ENCODE data around the gene UGDH.
A peak's percentile ranks its signal among the peaks of the same experiment; 100 is the strongest.

UGDH gene

DNA sequence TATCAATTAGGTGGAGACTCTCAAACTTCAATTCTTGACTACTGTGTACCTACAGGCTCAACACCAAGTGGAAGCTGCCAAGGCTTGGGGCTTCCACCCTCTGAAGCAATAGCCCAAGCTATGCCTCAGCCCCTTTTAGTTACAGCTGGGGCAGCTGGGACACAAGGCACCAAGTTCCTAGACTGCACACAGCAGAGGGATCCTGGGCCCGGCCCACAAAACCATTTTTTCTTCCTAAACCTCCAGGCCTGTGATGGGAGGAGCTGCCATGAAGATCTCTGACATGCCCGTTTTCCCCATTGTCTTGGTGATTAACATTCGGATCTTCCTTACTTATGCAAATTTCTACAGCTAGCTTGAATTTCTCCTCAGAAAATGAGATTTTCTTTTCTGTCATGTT is 3.4 kb upstream of the UGDH start:
- H3K4me2 ChIP-seq (ENCODE audit: low read length, poor library complexity, severe bottlenecking), result no peak overlapping the region
- H3K4ac ChIP-seq (ENCODE audit: low read depth in 1 of 2, low read length in 2 of 2), result no peak overlapping the region
- H2BK15ac ChIP-seq (ENCODE audit: low read depth, poor library complexity, severe bottlenecking), result no peak overlapping the region
- no peak overlapping the region for H3K9ac ChIP-seq (ENCODE audit: low read length)
- peaks cover 21% of the 10 kb centered on the region for H3K79me1 ChIP-seq (replicated peaks; ENCODE audit: low read length, poor library complexity, severe bottlenecking)
- no peak overlapping the region for H2AK5ac ChIP-seq (ENCODE audit: low read length, severe bottlenecking)
- H3K4me1 ChIP-seq (ENCODE audit: control insufficient read depth, insufficient read depth, low read depth, low read length), result peaks cover 7% of the 10 kb centered on the region
- H2BK120ac ChIP-seq (ENCODE audit: low read depth, low read length), result no peak overlapping the region
- H3K4me3 ChIP-seq (ENCODE audit: insufficient read depth in 1 of 2, low read depth in 1 of 2, low read length in 2 of 2), result no peak overlapping the region
- H3K14ac ChIP-seq (ENCODE audit: low read length in 2 of 2), result no peak overlapping the region
- no peak overlapping the region for H3K27ac ChIP-seq (ENCODE audit: low read length, poor library complexity, severe bottlenecking)
- peaks cover 5% of the 10 kb centered on the region for H3K9me3 ChIP-seq (ENCODE audit: control insufficient read depth, low read length)
- DNase-seq, result no peak
- no peak overlapping the region for H3K18ac ChIP-seq (ENCODE audit: low read depth in 1 of 2, low read length in 2 of 2)
- no peak overlapping the region for H2BK5ac ChIP-seq (ENCODE audit: low read depth, low read length, poor library complexity, severe bottlenecking)
- peaks cover 10 to 20% of the 10 kb centered on the region in 2 experiments for H3K36me3 ChIP-seq (ENCODE audit: control insufficient read depth in 1 of 2, insufficient read depth in 2 of 2, low read depth in 1 of 2, low read length in 2 of 2)
- H3K27me3 ChIP-seq (ENCODE audit: control insufficient read depth in 1 of 2, insufficient read depth in 1 of 2, low read length in 2 of 2), result no peaks in the 10 kb centered on the region
- H2AFZ ChIP-seq (ENCODE audit: low read depth, low read length), result no peak overlapping the region
- WGBS, result 98% methylated on average over 3 of the region's 3 CpGs
- no peak overlapping the region for H2BK12ac ChIP-seq (ENCODE audit: low read length in 2 of 2)
- H4K8ac ChIP-seq (ENCODE audit: low read length), result no peak overlapping the region
- H4K91ac ChIP-seq (ENCODE audit: low read length), result no peak overlapping the region
- H3K23ac ChIP-seq (ENCODE audit: low read length in 2 of 2), result no peak overlapping the region

DNA sequence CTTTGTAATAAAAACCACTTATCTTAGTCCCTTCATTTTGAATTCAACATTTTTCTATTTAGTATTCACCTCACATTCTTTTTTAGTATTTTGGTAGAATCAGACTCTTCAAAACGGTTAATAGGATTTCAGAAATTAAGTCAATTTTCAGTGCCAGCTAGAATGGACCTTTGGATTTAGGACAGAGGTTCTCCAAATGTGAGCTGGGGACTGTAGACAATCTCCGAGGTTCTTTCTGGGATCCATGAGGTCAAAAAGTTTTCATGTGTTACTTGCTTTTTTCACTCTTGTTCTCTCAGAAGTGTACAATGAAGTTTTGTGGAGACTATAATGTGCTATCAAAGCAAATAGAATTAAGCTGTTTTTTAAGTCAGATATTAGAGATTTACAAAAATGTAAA is 2.3 kb upstream of the UGDH start:
- no peak overlapping the region for H2BK5ac ChIP-seq (ENCODE audit: low read depth, low read length, poor library complexity, severe bottlenecking)
- no peak overlapping the region for H3K4me3 ChIP-seq (ENCODE audit: insufficient read depth in 1 of 2, low read depth in 1 of 2, low read length in 2 of 2)
- 94% methylated on average over 2 of the region's 2 CpGs for WGBS
- H3K27me3 ChIP-seq (ENCODE audit: control insufficient read depth in 1 of 2, insufficient read depth in 1 of 2, low read length in 2 of 2), result no peaks in the 10 kb centered on the region
- no peak overlapping the region for H3K18ac ChIP-seq (ENCODE audit: low read depth in 1 of 2, low read length in 2 of 2)
- H4K91ac ChIP-seq (ENCODE audit: low read length), result no peak overlapping the region
- H3K9me3 ChIP-seq (ENCODE audit: control insufficient read depth, low read length), result peaks cover 5% of the 10 kb centered on the region
- H3K4me1 ChIP-seq (ENCODE audit: control insufficient read depth, insufficient read depth, low read depth, low read length), result peaks cover 8% of the 10 kb centered on the region
- peaks cover 14 to 20% of the 10 kb centered on the region in 2 experiments for H3K36me3 ChIP-seq (ENCODE audit: control insufficient read depth in 1 of 2, insufficient read depth in 2 of 2, low read depth in 1 of 2, low read length in 2 of 2)
- no peak overlapping the region for H3K4me2 ChIP-seq (ENCODE audit: low read length, poor library complexity, severe bottlenecking)
- H2AFZ ChIP-seq (ENCODE audit: low read depth, low read length), result no peak overlapping the region
- no peak overlapping the region for H2AK5ac ChIP-seq (ENCODE audit: low read length, severe bottlenecking)
- H4K8ac ChIP-seq (ENCODE audit: low read length), result no peak overlapping the region
- H2BK15ac ChIP-seq (ENCODE audit: low read depth, poor library complexity, severe bottlenecking), result no peak overlapping the region
- H3K79me1 ChIP-seq (replicated peaks; ENCODE audit: low read length, poor library complexity, severe bottlenecking), result peaks cover 21% of the 10 kb centered on the region
- H3K9ac ChIP-seq (ENCODE audit: low read length), result peak overlapping the region; percentile 98
- no peak overlapping the region for H2BK12ac ChIP-seq (ENCODE audit: low read length in 2 of 2)
- no peak for DNase-seq
- no peak overlapping the region for H3K14ac ChIP-seq (ENCODE audit: low read length in 2 of 2)
- H3K27ac ChIP-seq (ENCODE audit: low read length, poor library complexity, severe bottlenecking), result no peak overlapping the region
- no peak overlapping the region for H3K23ac ChIP-seq (ENCODE audit: low read length in 2 of 2)
- no peak overlapping the region for H2BK120ac ChIP-seq (ENCODE audit: low read depth, low read length)
- no peak overlapping the region for H3K4ac ChIP-seq (ENCODE audit: low read depth in 1 of 2, low read length in 2 of 2)

DNA sequence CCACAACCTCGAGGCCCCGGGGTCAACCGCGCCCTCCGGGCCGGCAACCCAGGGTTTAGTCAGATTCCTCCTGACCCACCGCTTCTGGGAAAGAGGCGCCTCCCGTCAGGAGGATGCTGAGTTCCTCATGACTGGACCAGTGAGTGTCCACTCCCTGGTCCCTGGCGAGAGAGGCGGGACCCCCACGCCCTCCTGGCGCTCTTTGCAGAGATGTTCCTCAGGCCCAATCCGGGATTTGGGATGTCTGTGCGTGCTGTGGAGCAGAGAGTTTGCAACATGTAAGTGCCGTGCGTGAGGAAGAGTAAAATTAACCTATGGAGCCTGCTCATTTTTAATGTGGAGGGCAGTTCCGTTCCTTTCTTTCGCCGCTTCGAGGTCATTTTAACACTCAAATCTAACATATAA is 824 bp upstream of the UGDH start:
- H3K9ac ChIP-seq (ENCODE audit: low read length), result peak overlapping the region; percentile 98
- H2AK5ac ChIP-seq (ENCODE audit: low read length, severe bottlenecking), result no peak overlapping the region
- H3K9me3 ChIP-seq (ENCODE audit: control insufficient read depth, low read length), result peaks cover 5% of the 10 kb centered on the region
- H4K91ac ChIP-seq (ENCODE audit: low read length), result peak overlapping the region; percentile 98
- peaks cover 15% of the 10 kb centered on the region for H3K79me1 ChIP-seq (replicated peaks; ENCODE audit: low read length, poor library complexity, severe bottlenecking)
- peak overlapping the region; percentile 38 for H2BK120ac ChIP-seq (ENCODE audit: low read depth, low read length)
- peak overlapping the region; percentile 5 to 93 for H3K18ac ChIP-seq (ENCODE audit: low read depth in 1 of 2, low read length in 2 of 2)
- peak; percentile 91 for DNase-seq
- peak overlapping the region; percentile 98 for H4K8ac ChIP-seq (ENCODE audit: low read length)
- no peak overlapping the region for H3K23ac ChIP-seq (ENCODE audit: low read length in 2 of 2)
- no peak overlapping the region for H2BK5ac ChIP-seq (ENCODE audit: low read depth, low read length, poor library complexity, severe bottlenecking)
- peak overlapping the region; percentile 94 to 98 for H3K4me3 ChIP-seq (ENCODE audit: insufficient read depth in 1 of 2, low read depth in 1 of 2, low read length in 2 of 2)
- H2AFZ ChIP-seq (ENCODE audit: low read depth, low read length), result no peak overlapping the region
- no peaks in the 10 kb centered on the region for H3K27me3 ChIP-seq (ENCODE audit: control insufficient read depth in 1 of 2, insufficient read depth in 1 of 2, low read length in 2 of 2)
- H3K4me1 ChIP-seq (ENCODE audit: control insufficient read depth, insufficient read depth, low read depth, low read length), result peaks cover 11% of the 10 kb centered on the region
- peak overlapping the region; percentile 92 to 99 for H3K4ac ChIP-seq (ENCODE audit: low read depth in 1 of 2, low read length in 2 of 2)
- peak overlapping the region; percentile 93 for H3K27ac ChIP-seq (ENCODE audit: low read length, poor library complexity, severe bottlenecking)
- H2BK15ac ChIP-seq (ENCODE audit: low read depth, poor library complexity, severe bottlenecking), result peak overlapping the region; percentile 73
- H2BK12ac ChIP-seq (ENCODE audit: low read length in 2 of 2), result peak overlapping the region in 1 of 2 experiments; percentile 25
- 0% methylated on average over 15 of the region's 21 CpGs for WGBS
- peak overlapping the region; percentile 31 for H3K4me2 ChIP-seq (ENCODE audit: low read length, poor library complexity, severe bottlenecking)
- no peak overlapping the region for H3K14ac ChIP-seq (ENCODE audit: low read length in 2 of 2)
- H3K36me3 ChIP-seq (ENCODE audit: control insufficient read depth in 1 of 2, insufficient read depth in 2 of 2, low read depth in 1 of 2, low read length in 2 of 2), result peaks cover 13% of the 10 kb centered on the region in 2 experiments

DNA sequence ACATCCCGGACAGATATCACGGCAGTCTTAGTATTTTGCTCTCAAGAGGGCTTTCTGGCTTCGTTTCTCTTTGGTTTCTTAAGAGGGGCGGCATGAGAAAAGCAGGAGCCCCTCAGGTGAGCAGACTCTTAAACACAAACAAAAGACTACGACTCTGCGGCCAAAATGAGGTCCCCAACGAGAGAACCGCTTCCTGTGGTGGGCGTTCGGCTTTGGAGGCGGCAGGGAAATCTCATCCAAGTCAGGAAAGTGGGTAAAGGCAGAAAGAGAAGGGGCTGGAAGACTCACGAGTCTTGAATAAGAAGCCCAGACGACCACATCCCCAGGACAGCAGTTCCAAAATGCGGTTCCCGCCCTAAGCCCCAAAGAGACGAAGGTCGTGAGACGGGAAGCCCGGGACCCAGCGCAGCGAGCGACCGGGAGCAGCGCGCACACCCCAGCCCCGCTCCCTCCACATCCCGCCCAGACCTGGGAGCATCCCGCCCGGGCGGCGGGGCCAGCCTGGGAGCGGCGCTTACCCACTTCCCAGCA is 409 bp downstream of the UGDH start:
- peaks cover 14% of the 10 kb centered on the region for H3K4me1 ChIP-seq (ENCODE audit: control insufficient read depth, insufficient read depth, low read depth, low read length)
- no peak for DNase-seq
- H2BK15ac ChIP-seq (ENCODE audit: low read depth, poor library complexity, severe bottlenecking), result no peak overlapping the region
- peaks cover 5 to 9% of the 10 kb centered on the region in 2 experiments for H3K36me3 ChIP-seq (ENCODE audit: control insufficient read depth in 1 of 2, insufficient read depth in 2 of 2, low read depth in 1 of 2, low read length in 2 of 2)
- peaks cover 1% of the 10 kb centered on the region for H3K9me3 ChIP-seq (ENCODE audit: control insufficient read depth, low read length)
- peak overlapping the region; percentile 87 for H4K91ac ChIP-seq (ENCODE audit: low read length)
- H3K9ac ChIP-seq (ENCODE audit: low read length), result peak overlapping the region; percentile 98
- H3K4ac ChIP-seq (ENCODE audit: low read depth in 1 of 2, low read length in 2 of 2), result peak overlapping the region; percentile 24 to 93
- H3K79me1 ChIP-seq (replicated peaks; ENCODE audit: low read length, poor library complexity, severe bottlenecking), result peaks cover 10% of the 10 kb centered on the region
- peak overlapping the region in 1 of 2 experiments; percentile 92 for H3K23ac ChIP-seq (ENCODE audit: low read length in 2 of 2)
- peak overlapping the region in 1 of 2 experiments; percentile 6 for H2BK12ac ChIP-seq (ENCODE audit: low read length in 2 of 2)
- peak overlapping the region; percentile 94 to 98 for H3K4me3 ChIP-seq (ENCODE audit: insufficient read depth in 1 of 2, low read depth in 1 of 2, low read length in 2 of 2)
- no peak overlapping the region for H4K8ac ChIP-seq (ENCODE audit: low read length)
- no peaks in the 10 kb centered on the region for H3K27me3 ChIP-seq (ENCODE audit: control insufficient read depth in 1 of 2, insufficient read depth in 1 of 2, low read length in 2 of 2)
- H3K14ac ChIP-seq (ENCODE audit: low read length in 2 of 2), result peak overlapping the region; percentile 36 to 92
- H3K27ac ChIP-seq (ENCODE audit: low read length, poor library complexity, severe bottlenecking), result peak overlapping the region; percentile 93
- no peak overlapping the region for H2AFZ ChIP-seq (ENCODE audit: low read depth, low read length)
- H2BK5ac ChIP-seq (ENCODE audit: low read depth, low read length, poor library complexity, severe bottlenecking), result peak overlapping the region; percentile 88
- H3K18ac ChIP-seq (ENCODE audit: low read depth in 1 of 2, low read length in 2 of 2), result peak overlapping the region; percentile 69 to 98
- peak overlapping the region; percentile 42 for H2AK5ac ChIP-seq (ENCODE audit: low read length, severe bottlenecking)
- WGBS, result under 1% methylated on average over 31 of the region's 33 CpGs
- H2BK120ac ChIP-seq (ENCODE audit: low read depth, low read length), result peak overlapping the region; percentile 42
- H3K4me2 ChIP-seq (ENCODE audit: low read length, poor library complexity, severe bottlenecking), result peak overlapping the region; percentile 66

All from mesenchymal stem cell (in vitro differentiated cells and primary cell).